ENCODE results near the gene TBCA.
"Not testable (repeated sequence)": the region's sequence is repeated elsewhere in the genome, so short reads cannot be mapped to it uniquely, and the experiment has no call there.

Gene TBCA

GRCh38 chr5:77707791-77708190, 68.3 kb downstream of the TBCA start:
- Histone ChIP-seq H3K4me3 (ENCODE audit: low read length) (no peak overlapping the region), H3K9me3 (ENCODE audit: insufficient read depth, low read depth, low read length) (no peaks in the 10 kb centered on the region), H3K27ac (ENCODE audit: low read depth, low read length) (no peak overlapping the region), H3K36me3 (ENCODE audit: insufficient read depth, low read length) (peaks cover 55% of the 10 kb centered on the region), H3K4me1 (ENCODE audit: insufficient read depth, low read length) (no peaks in the 10 kb centered on the region), H3K27me3 (ENCODE audit: insufficient read depth, low read length) (no peaks in the 10 kb centered on the region), H3K9ac (ENCODE audit: low read depth, low read length) (no peak overlapping the region)
- 94% methylated on average over 1 of the region's 2 CpGs for WGBS

GRCh38 chr5:77699569-77699968, 76.6 kb downstream of the TBCA start:
- WGBS: 89% methylated on average over 7 of the region's 7 CpGs
- not testable (repeated sequence) for H3K9ac ChIP-seq (ENCODE audit: low read depth, low read length); H3K4me3 ChIP-seq (ENCODE audit: low read length); H3K27me3 ChIP-seq (ENCODE audit: insufficient read depth, low read length); H3K27ac ChIP-seq (ENCODE audit: low read depth, low read length); H3K9me3 ChIP-seq (ENCODE audit: insufficient read depth, low read depth, low read length)
- Histone ChIP-seq H3K36me3 (ENCODE audit: insufficient read depth, low read length) (peaks cover 45% of the 10 kb centered on the region), H3K4me1 (ENCODE audit: insufficient read depth, low read length) (peaks cover 18% of the 10 kb centered on the region)

GRCh38 chr5:77698920-77699319, 77.2 kb downstream of the TBCA start:
- Histone ChIP-seq H3K9me3 (ENCODE audit: insufficient read depth, low read depth, low read length) (no peaks in the 10 kb centered on the region), H3K4me1 (ENCODE audit: insufficient read depth, low read length) (peaks cover 18% of the 10 kb centered on the region), H3K36me3 (ENCODE audit: insufficient read depth, low read length) (peaks cover 38% of the 10 kb centered on the region), H3K9ac (ENCODE audit: low read depth, low read length) (no peak overlapping the region), H3K4me3 (ENCODE audit: low read length) (no peak overlapping the region), H3K27ac (ENCODE audit: low read depth, low read length) (no peak overlapping the region), H3K27me3 (ENCODE audit: insufficient read depth, low read length) (no peaks in the 10 kb centered on the region)

DNA sequence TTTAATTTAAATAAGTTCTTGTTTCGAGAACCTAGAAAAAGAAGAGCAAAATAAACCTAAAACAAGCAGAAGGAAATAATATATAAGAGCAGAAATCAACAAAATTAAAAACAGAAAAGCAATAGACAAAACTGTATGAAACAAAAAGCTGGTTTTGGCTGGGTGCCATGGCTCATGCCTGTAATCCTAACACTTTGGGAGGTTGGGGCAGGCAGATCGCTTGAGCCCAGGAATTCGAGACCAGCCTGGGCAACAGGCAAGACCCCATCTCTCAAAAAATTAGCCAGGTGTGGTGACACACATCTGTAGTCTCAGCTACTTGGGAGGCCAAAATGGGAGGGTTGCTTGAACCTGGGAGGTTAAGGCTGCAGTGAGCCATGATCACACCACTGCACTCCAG, 78.4 kb downstream of the TBCA start:
- WGBS: 96% methylated on average over 2 of the region's 3 CpGs
- peaks cover 18% of the 10 kb centered on the region for H3K4me1 ChIP-seq (ENCODE audit: insufficient read depth, low read length)
- peaks cover 34% of the 10 kb centered on the region for H3K36me3 ChIP-seq (ENCODE audit: insufficient read depth, low read length)
- H3K4me3 ChIP-seq (ENCODE audit: low read length): no peak overlapping the region
- H3K27me3 ChIP-seq (ENCODE audit: insufficient read depth, low read length): no peaks in the 10 kb centered on the region
- H3K9me3 ChIP-seq (ENCODE audit: insufficient read depth, low read depth, low read length): no peaks in the 10 kb centered on the region
- no peak overlapping the region for H3K27ac ChIP-seq (ENCODE audit: low read depth, low read length)
- no peak overlapping the region for H3K9ac ChIP-seq (ENCODE audit: low read depth, low read length)

DNA sequence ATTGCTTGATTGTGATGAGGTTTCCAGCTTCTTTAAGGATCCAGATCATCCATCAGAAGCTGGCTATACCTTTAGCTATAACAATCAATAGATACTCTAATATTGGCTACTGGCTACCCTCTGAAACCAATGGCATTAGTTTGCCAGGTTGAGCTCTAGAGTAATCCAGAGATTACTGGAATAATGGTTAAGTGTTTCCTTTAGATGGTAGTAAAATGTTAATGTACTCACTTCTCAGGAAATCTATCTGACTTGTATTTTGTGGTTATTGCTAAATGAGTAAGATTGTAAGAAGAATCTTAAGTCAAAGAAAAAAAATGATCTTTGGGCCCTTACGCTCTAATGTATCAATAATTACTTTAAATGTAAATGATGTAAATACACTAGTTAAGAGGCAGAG, 80.0 kb downstream of the TBCA start:
- WGBS: no CpG with 5 or more reads among the region's 1 CpG
- H3K27me3 ChIP-seq (ENCODE audit: insufficient read depth, low read length): no peaks in the 10 kb centered on the region
- no peak overlapping the region for H3K4me3 ChIP-seq (ENCODE audit: low read length)
- H3K36me3 ChIP-seq (ENCODE audit: insufficient read depth, low read length): peaks cover 33% of the 10 kb centered on the region
- H3K4me1 ChIP-seq (ENCODE audit: insufficient read depth, low read length): peaks cover 16% of the 10 kb centered on the region
- H3K27ac ChIP-seq (ENCODE audit: low read depth, low read length): no peak overlapping the region
- no peaks in the 10 kb centered on the region for H3K9me3 ChIP-seq (ENCODE audit: insufficient read depth, low read depth, low read length)
- H3K9ac ChIP-seq (ENCODE audit: low read depth, low read length): no peak overlapping the region

- peaks cover 42% of the 10 kb centered on the region for H3K36me3 ChIP-seq (ENCODE audit: insufficient read depth, low read length)
- no peak overlapping the region for H3K9ac ChIP-seq (ENCODE audit: low read depth, low read length)
- no peak overlapping the region for H3K4me3 ChIP-seq (ENCODE audit: low read length)
- H3K27ac ChIP-seq (ENCODE audit: low read depth, low read length): no peak overlapping the region
- WGBS: 96% methylated on average over 3 of the region's 3 CpGs
- H3K4me1 ChIP-seq (ENCODE audit: insufficient read depth, low read length): peaks cover 7% of the 10 kb centered on the region
- no peaks in the 10 kb centered on the region for H3K9me3 ChIP-seq (ENCODE audit: insufficient read depth, low read depth, low read length)
- H3K27me3 ChIP-seq (ENCODE audit: insufficient read depth, low read length): no peaks in the 10 kb centered on the region
These were observed 82.2 kb downstream of the TBCA start for GRCh38 chr5:77693913-77694312.

DNA sequence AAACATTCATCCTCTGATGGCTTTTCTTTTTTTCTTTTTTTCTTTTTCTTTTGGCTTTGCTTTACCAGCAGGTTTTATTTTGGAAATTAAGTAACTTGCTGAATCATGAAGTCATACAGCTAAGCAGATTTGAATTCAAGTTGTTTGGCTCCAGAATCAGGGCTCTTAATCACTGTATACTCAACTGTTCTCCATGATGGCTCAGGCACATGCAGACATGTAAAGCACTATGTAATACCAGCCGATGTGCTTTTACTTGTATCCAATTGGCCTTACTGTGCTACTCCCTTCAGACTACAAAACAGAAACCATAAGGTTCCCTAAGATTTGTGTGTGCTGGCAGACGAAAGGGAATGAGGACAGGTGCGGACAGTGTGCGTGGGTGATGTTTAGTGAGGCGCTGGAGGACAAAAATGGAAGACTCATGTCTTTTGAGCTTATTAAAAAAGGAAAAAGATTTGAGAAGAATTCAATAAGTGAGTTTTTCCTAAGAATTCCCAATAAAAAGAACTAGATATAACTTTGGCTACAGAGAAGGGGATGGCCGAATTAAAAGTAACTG, 92.9 kb downstream of the TBCA start:
- H3K27me3 ChIP-seq (ENCODE audit: insufficient read depth, low read length): no peaks in the 10 kb centered on the region
- peaks cover 4% of the 10 kb centered on the region; the same call in 1 of the 2 replicates for H3K36me3 ChIP-seq (ENCODE audit: insufficient read depth, low read length)
- H3K9ac ChIP-seq (ENCODE audit: low read depth, low read length): no peak overlapping the region
- H3K27ac ChIP-seq (ENCODE audit: low read depth, low read length): no peak overlapping the region
- no peaks in the 10 kb centered on the region for H3K4me1 ChIP-seq (ENCODE audit: insufficient read depth, low read length)
- no peak overlapping the region for H3K4me3 ChIP-seq (ENCODE audit: low read length)
- H3K9me3 ChIP-seq (ENCODE audit: insufficient read depth, low read depth, low read length): no peaks in the 10 kb centered on the region
- 97% methylated on average over 5 of the region's 6 CpGs for WGBS

DNA sequence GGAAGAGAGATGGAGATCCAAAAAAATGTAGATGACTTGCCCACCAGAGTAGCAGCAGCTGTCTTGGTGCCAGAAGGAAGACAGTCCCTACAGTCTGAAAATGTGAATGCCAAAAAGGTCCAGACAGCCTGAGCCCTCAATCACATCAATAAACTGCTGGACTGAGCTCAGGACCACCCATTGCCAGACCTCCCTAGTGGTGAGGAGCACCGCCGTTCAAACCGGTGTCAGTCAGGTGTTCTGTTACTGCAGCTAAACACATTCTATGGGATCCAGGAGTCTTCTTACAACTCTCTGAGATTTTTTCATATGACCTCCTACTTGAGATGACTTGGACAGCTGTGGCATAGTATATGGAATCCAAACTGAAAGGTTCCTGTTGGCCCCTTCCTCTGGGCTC, 105.6 kb downstream of the TBCA start:
- no peaks in the 10 kb centered on the region for H3K36me3 ChIP-seq (ENCODE audit: insufficient read depth, low read length)
- WGBS: 65% methylated on average over 3 of the region's 3 CpGs

GRCh38 chr5:77669677-77670076, 106.5 kb downstream of the TBCA start:
- H3K27ac ChIP-seq (ENCODE audit: low read depth, low read length): no peak overlapping the region
- H3K36me3 ChIP-seq (ENCODE audit: insufficient read depth, low read length): no peaks in the 10 kb centered on the region
- no peaks in the 10 kb centered on the region for H3K4me1 ChIP-seq (ENCODE audit: insufficient read depth, low read length)
- WGBS: 94% methylated on average over 1 of the region's 1 CpG
- no peaks in the 10 kb centered on the region for H3K9me3 ChIP-seq (ENCODE audit: insufficient read depth, low read depth, low read length)
- H3K9ac ChIP-seq (ENCODE audit: low read depth, low read length): no peak overlapping the region
- 0 out of 2 replicates have a peak, but pooled peaks cover 4% of the 10 kb centered on the region for H3K27me3 ChIP-seq (ENCODE audit: insufficient read depth, low read length)
- no peak overlapping the region for H3K4me3 ChIP-seq (ENCODE audit: low read length)

More for the DNA sequence above, 105.6 kb downstream of the TBCA start:
- Histone ChIP-seq H3K9ac (ENCODE audit: low read depth, low read length) (no peak overlapping the region), H3K27ac (ENCODE audit: low read depth, low read length) (no peak overlapping the region), H3K4me1 (ENCODE audit: insufficient read depth, low read length) (no peaks in the 10 kb centered on the region), H3K9me3 (ENCODE audit: insufficient read depth, low read depth, low read length) (no peaks in the 10 kb centered on the region; the same call in 1 of the 2 replicates), H3K27me3 (ENCODE audit: insufficient read depth, low read length) (0 out of 2 replicates have a peak, but pooled peaks cover 4% of the 10 kb centered on the region), H3K4me3 (ENCODE audit: low read length) (no peak overlapping the region)

- Histone ChIP-seq H3K36me3 (ENCODE audit: insufficient read depth, low read length) (no peaks in the 10 kb centered on the region), H3K27me3 (ENCODE audit: insufficient read depth, low read length) (peaks cover 16% of the 10 kb centered on the region), H3K4me1 (ENCODE audit: insufficient read depth, low read length) (no peaks in the 10 kb centered on the region), H3K9ac (ENCODE audit: low read depth, low read length) (no peak overlapping the region), H3K4me3 (ENCODE audit: low read length) (no peak overlapping the region), H3K9me3 (ENCODE audit: insufficient read depth, low read depth, low read length) (no peaks in the 10 kb centered on the region), H3K27ac (ENCODE audit: low read depth, low read length) (no peak overlapping the region)
- WGBS: 84% methylated on average over 7 of the region's 7 CpGs
These were observed 112.9 kb downstream of the TBCA start for GRCh38 chr5:77663090-77663863.

GRCh38 chr5:77662635-77663034, 113.5 kb downstream of the TBCA start:
- Histone ChIP-seq H3K4me3 (ENCODE audit: low read length) (no peak overlapping the region), H3K27ac (ENCODE audit: low read depth, low read length) (no peak overlapping the region), H3K36me3 (ENCODE audit: insufficient read depth, low read length) (no peaks in the 10 kb centered on the region), H3K4me1 (ENCODE audit: insufficient read depth, low read length) (no peaks in the 10 kb centered on the region), H3K9me3 (ENCODE audit: insufficient read depth, low read depth, low read length) (no peaks in the 10 kb centered on the region), H3K27me3 (ENCODE audit: insufficient read depth, low read length) (peaks cover 17% of the 10 kb centered on the region), H3K9ac (ENCODE audit: low read depth, low read length) (no peak overlapping the region)
